GM12892 (cell line): ENCODE results near the gene IL31.

Experiments used
- POLR2A ChIP-seq: IDR thresholded peaks from 2 replicates; pipeline ENCODE4 v1.6.1; 2011; ENCODE audit warnings: low read depth, low read length, control low read depth
- POLR2AphosphoS5 ChIP-seq: IDR thresholded peaks from 2 replicates; pipeline ENCODE4 v1.6.1; 2011; ENCODE audit warnings: low read depth, low read length, control low read depth
- TAF1 ChIP-seq: IDR thresholded peaks from 2 replicates; pipeline ENCODE4 v1.6.1; 2011; ENCODE audit warnings: low read depth, mild to moderate bottlenecking, control low read depth, low read length, borderline replicate concordance

DNA sequence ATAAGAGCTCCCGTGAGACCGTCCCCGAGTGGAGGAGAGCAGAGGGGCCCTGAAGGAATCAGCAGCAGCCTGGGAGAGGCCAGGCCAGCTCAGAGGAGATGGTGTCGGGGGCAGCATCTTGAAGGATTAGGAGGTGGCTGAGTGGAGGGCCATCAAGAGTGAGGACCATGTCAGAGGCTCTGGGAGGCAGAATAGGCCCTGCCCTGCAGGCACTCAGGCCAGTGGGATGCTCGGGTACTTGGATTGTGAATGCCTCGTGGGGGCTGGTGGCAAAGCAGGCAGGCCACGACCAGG is 47.7 kb downstream of the IL31 start:
- TF ChIP-seq TAF1: no peak
- TF ChIP-seq POLR2A: no peak
- no peak for TF ChIP-seq POLR2AphosphoS5
